Astrocyte (in vitro differentiated cells and primary cell): ENCODE results near the gene NXF1. TPM values are rescaled to one million over a fixed set of nuclear protein-coding genes. Genes with fewer than 3 reads are reported as not detected.
A peak's percentile ranks its signal among the peaks of the same experiment; 100 is the strongest.

Experiments
- DNase-seq: peaks from one replicate; pipeline ENCODE4 v3.0.0-alpha.2; 2010; ENCODE audit warnings: low read depth
- FAIRE-seq: peaks from 2 replicates; lab custom pipeline; 2011; peaks lifted over from hg19 to GRCh38; lab: Jason Lieb, UNC
- H2AFZ ChIP-seq: 2 replicates; pipeline ENCODE4 v1.6.0; 2012; ENCODE audit warnings: low read depth, low read length, inconsistent platforms
- H3K27ac ChIP-seq: 2 replicates; pipeline ENCODE4 v1.5.1; 2011; ENCODE audit warnings: low read depth, low read length, inconsistent platforms
- H3K27me3 ChIP-seq: 2 replicates; pipeline ENCODE4 v1.6.0; 2011; ENCODE audit warnings: low read length, inconsistent platforms; ENCODE audit not compliant: insufficient read depth
- H3K36me3 ChIP-seq: 2 replicates; pipeline ENCODE4 v1.5.1; 2011; ENCODE audit warnings: low read length, inconsistent platforms; ENCODE audit not compliant: insufficient read depth
- H3K4me1 ChIP-seq: 2 replicates; pipeline ENCODE4 v1.5.1; 2011; ENCODE audit warnings: low read length, inconsistent platforms; ENCODE audit not compliant: insufficient read depth
- H3K4me2 ChIP-seq: 2 replicates; pipeline ENCODE4 v1.6.0; 2012; ENCODE audit warnings: low read length, inconsistent platforms
- H3K4me3 ChIP-seq: 2 replicates; pipeline ENCODE4 v1.5.1; 2011; ENCODE audit warnings: low read depth, mild to moderate bottlenecking, low read length, inconsistent platforms; ENCODE audit not compliant: insufficient read depth
- H3K79me2 ChIP-seq: 2 replicates; pipeline ENCODE4 v1.6.0; 2012; ENCODE audit warnings: mild to moderate bottlenecking, low read length, inconsistent platforms; ENCODE audit not compliant: insufficient read depth
- H3K9ac ChIP-seq: 2 replicates; pipeline ENCODE4 v1.6.0; 2012; ENCODE audit warnings: mild to moderate bottlenecking, low read length, inconsistent platforms
- H3K9me3 ChIP-seq: 2 replicates; pipeline ENCODE4 v1.5.1; 2012; ENCODE audit warnings: low read depth, mild to moderate bottlenecking, low read length, inconsistent platforms; ENCODE audit not compliant: insufficient read depth
- H4K20me1 ChIP-seq: 2 replicates; pipeline ENCODE4 v1.6.0; 2012; ENCODE audit warnings: low read length, inconsistent platforms; ENCODE audit not compliant: insufficient read depth
- H3K27ac Mint-ChIP-seq: one replicate; pipeline ENCODE4 v1.8.0; 2021; ENCODE audit warnings: mild to moderate bottlenecking, mixed read lengths; ENCODE audit not compliant: unreplicated experiment
- H3K27me3 Mint-ChIP-seq: one replicate; pipeline ENCODE4 v1.8.0; 2021; ENCODE audit warnings: low read depth, mixed read lengths; ENCODE audit not compliant: unreplicated experiment
- H3K36me3 Mint-ChIP-seq: one replicate; pipeline ENCODE4 v1.8.0; 2021; ENCODE audit warnings: low read depth, mixed read lengths; ENCODE audit not compliant: unreplicated experiment
- H3K4me1 Mint-ChIP-seq: one replicate; pipeline ENCODE4 v1.8.0; 2021; ENCODE audit warnings: low read depth, mixed read lengths; ENCODE audit not compliant: unreplicated experiment
- H3K4me3 Mint-ChIP-seq: one replicate; pipeline ENCODE4 v1.8.0; 2021; ENCODE audit warnings: mild to moderate bottlenecking, moderate library complexity, mixed read lengths; ENCODE audit not compliant: unreplicated experiment
- H3K9me3 Mint-ChIP-seq: one replicate; pipeline ENCODE4 v1.8.0; 2021; ENCODE audit warnings: mild to moderate bottlenecking, mixed read lengths; ENCODE audit not compliant: unreplicated experiment
- CTCF ChIP-seq: IDR thresholded peaks from 2 replicates; pipeline ENCODE4 v1.5.1; 2011; ENCODE audit warnings: low read depth, mild to moderate bottlenecking, inconsistent platforms, low read length, moderate library complexity; ENCODE audit not compliant: insufficient read depth
- EZH2 ChIP-seq: IDR thresholded peaks from 2 replicates; pipeline ENCODE4 v1.6.1; 2012; ENCODE audit warnings: mild to moderate bottlenecking, low read length, inconsistent platforms; ENCODE audit not compliant: insufficient read depth
- total RNA-seq: library from RNA; stranded (reverse); gene quantifications from 2 replicates; pipeline ENCODE4 v1.2.1, GENCODE V29; 2021

NXF1 gene
- total RNA-seq, 1 donor from 2014 or later, result 55.9 TPM

- Histone ChIP-seq H3K4me3 (peak overlapping the region; percentile 95), H3K9me3 (no peaks in the 10 kb centered on the region), H3K4me2 (peak overlapping the region; percentile 87), H3K36me3 (peaks cover 3% of the 10 kb centered on the region), H3K4me1 (peaks cover 23% of the 10 kb centered on the region), H4K20me1 (peaks cover 35% of the 10 kb centered on the region), H3K27me3 (no peaks in the 10 kb centered on the region), H3K79me2 (peaks cover 46% of the 10 kb centered on the region), H2AFZ (peak overlapping the region; percentile 76), H3K27ac (peak overlapping the region; percentile 90), H3K9ac (peak overlapping the region; percentile 94)
- no peaks in the 10 kb centered on the region for H3K27me3 Mint-ChIP-seq
- peaks cover 11% of the 10 kb centered on the region for H3K36me3 Mint-ChIP-seq
- DNase-seq (peak; percentile 35), FAIRE-seq (no peak)
- peak overlapping the region; percentile 75 for H3K27ac Mint-ChIP-seq
- no peaks in the 10 kb centered on the region for H3K9me3 Mint-ChIP-seq
- TF ChIP-seq EZH2 (no peak), CTCF (peak; percentile 78)
- peak overlapping the region; percentile 80 for H3K4me3 Mint-ChIP-seq
- peaks cover 11% of the 10 kb centered on the region for H3K4me1 Mint-ChIP-seq
Observed at GRCh38 chr11:62786318-62787004, 18.8 kb downstream of the NXF1 start.

- peaks cover 13% of the 10 kb centered on the region for H3K36me3 ChIP-seq
- no peak for TF ChIP-seq CTCF
- TF ChIP-seq EZH2, result no peak
- Mint-ChIP-seq H3K27me3 (no peaks in the 10 kb centered on the region), H3K36me3 (peaks cover 3% of the 10 kb centered on the region), H3K9me3 (no peaks in the 10 kb centered on the region), H3K4me1 (no peaks in the 10 kb centered on the region), H3K27ac (no peak overlapping the region), H3K4me3 (no peak overlapping the region)
- no peak overlapping the region for H2AFZ ChIP-seq
- no peak for DNase-seq
- H3K27me3 ChIP-seq, result no peaks in the 10 kb centered on the region
- no peak overlapping the region for H3K27ac ChIP-seq
- no peaks in the 10 kb centered on the region for H3K9me3 ChIP-seq
- H3K79me2 ChIP-seq, result peaks cover 9% of the 10 kb centered on the region
- peaks cover 7% of the 10 kb centered on the region for H4K20me1 ChIP-seq
- H3K9ac ChIP-seq, result no peak overlapping the region
- H3K4me1 ChIP-seq, result peaks cover 7% of the 10 kb centered on the region
- no peak overlapping the region for H3K4me2 ChIP-seq
- FAIRE-seq, result no peak
- no peak overlapping the region for H3K4me3 ChIP-seq
Observed at GRCh38 chr11:62782753-62783152, 22.5 kb downstream of the NXF1 start.

- TF ChIP-seq EZH2 (no peak), CTCF (no peak)
- H3K36me3 ChIP-seq, result peaks cover 18% of the 10 kb centered on the region
- peaks cover 4% of the 10 kb centered on the region for H3K4me1 Mint-ChIP-seq
- peaks cover 4% of the 10 kb centered on the region for H3K79me2 ChIP-seq
- no peak overlapping the region for H3K4me3 ChIP-seq
- no peaks in the 10 kb centered on the region for H3K4me1 ChIP-seq
- H3K27me3 Mint-ChIP-seq, result no peaks in the 10 kb centered on the region
- H3K9ac ChIP-seq, result no peak overlapping the region
- H2AFZ ChIP-seq, result no peak overlapping the region
- no peaks in the 10 kb centered on the region for H4K20me1 ChIP-seq
- H3K9me3 ChIP-seq, result no peaks in the 10 kb centered on the region
- no peak for DNase-seq
- no peak overlapping the region for H3K27ac ChIP-seq
- H3K27ac Mint-ChIP-seq, result peak overlapping the region; percentile 16
- no peak overlapping the region for H3K4me2 ChIP-seq
- no peaks in the 10 kb centered on the region for H3K9me3 Mint-ChIP-seq
- FAIRE-seq, result no peak
- H3K27me3 ChIP-seq, result no peaks in the 10 kb centered on the region
- H3K36me3 Mint-ChIP-seq, result peaks cover 13% of the 10 kb centered on the region
- no peak overlapping the region for H3K4me3 Mint-ChIP-seq
Observed at GRCh38 chr11:62778441-62778840, 26.8 kb downstream of the NXF1 start.
